Panc1 (cell line): Measurements from ENCODE around the gene MGMT.

ENCODE experiments used
- CTCF ChIP-seq: fragments of 450-650 bp; IDR thresholded peaks from 2 replicates; pipeline ENCODE4 v1.5.1; 2017; ENCODE audit warnings: mild to moderate bottlenecking
- POLR2AphosphoS5 ChIP-seq: IDR thresholded peaks from 2 replicates; pipeline ENCODE4 v1.6.1; 2012; ENCODE audit warnings: mild to moderate bottlenecking, low read depth, low read length, moderate library complexity
- SIN3A ChIP-seq: IDR thresholded peaks from 2 replicates; pipeline ENCODE4 v1.6.1; 2012; ENCODE audit warnings: low read depth, mild to moderate bottlenecking, low read length, moderate library complexity, borderline replicate concordance; ENCODE audit not compliant: insufficient read depth
- TCF7L2 ChIP-seq: IDR thresholded peaks from 2 replicates; pipeline ENCODE4 v1.6.1; 2011; ENCODE audit warnings: mild to moderate bottlenecking, low read depth, low read length, inconsistent platforms

GRCh38 chr10:129788215-129788614 is 321.2 kb downstream of the MGMT start:
- TF ChIP-seq CTCF, result no peak
- no peak for TF ChIP-seq SIN3A
- TF ChIP-seq POLR2AphosphoS5, result no peak
- no peak for TF ChIP-seq TCF7L2
